ENCODE measurements around the gene ZNF140. TPM values are rescaled to one million over a fixed set of nuclear protein-coding genes. Genes with fewer than 3 reads are reported as not detected.

The ZNF140 gene
- total and polyA plus RNA-seq, 2 of the 4 experiments (the other 2 are of a cell fraction): 8.3 to 25.8 TPM

GRCh38 chr12:133129368-133130037 lies 48.8 kb downstream of the ZNF140 start:
- Histone ChIP-seq H3K56ac (ENCODE audit: extremely low read depth, insufficient read depth, low read length) (0 out of 2 replicates have a peak overlapping the region, but pooled peaks have one; percentile 3), H4K91ac (ENCODE audit: insufficient read depth, low read depth, low read length) (no peak overlapping the region), H3K4me3 (ENCODE audit: insufficient read depth, low read depth, low read length) (peak overlapping the region; percentile 98), H3K14ac (replicated peaks; ENCODE audit: low read depth, low read length) (no peak overlapping the region; the same call in 1 of the 2 replicates), H3K18ac (ENCODE audit: low read depth, low read length) (no peak overlapping the region), H3K9me3 (ENCODE audit: control insufficient read depth, insufficient read depth, low read length) (peaks cover 37% of the 10 kb centered on the region), H3K9me1 (ENCODE audit: insufficient read depth, low read length) (no peaks in the 10 kb centered on the region), H2AFZ (replicated peaks; ENCODE audit: low read length, poor library complexity) (peak overlapping the region; percentile 98), H3K27me3 (ENCODE audit: control insufficient read depth, insufficient read depth, low read length) (no peaks in the 10 kb centered on the region), H3K4me2 (ENCODE audit: low read depth, low read length) (peak overlapping the region; percentile 83), H2AK5ac (ENCODE audit: low read depth, low read length) (no peak overlapping the region), H4K20me1 (ENCODE audit: insufficient read depth, low read length) (no peaks in the 10 kb centered on the region), H2BK120ac (ENCODE audit: low read depth, low read length) (no peak overlapping the region), H2AK9ac (replicated peaks; ENCODE audit: low read depth, low read length, poor library complexity) (peak overlapping the region; percentile 58), H2BK20ac (ENCODE audit: low read depth, low read length) (no peak overlapping the region), H3K27ac (ENCODE audit: insufficient read depth, low read length) (peak overlapping the region; percentile 93), H4K5ac (ENCODE audit: low read depth, low read length) (no peak overlapping the region), H3K23ac (ENCODE audit: low read depth, low read length) (no peak overlapping the region; the same call in 1 of the 2 replicates), H4K8ac (ENCODE audit: low read depth in 2 of 2, low read length in 2 of 2) (peak overlapping the region in 1 of 2 experiments; percentile 7; a peak in 1 of 4 replicates), H3K36me3 (ENCODE audit: control insufficient read depth, insufficient read depth, low read length) (peaks cover 12% of the 10 kb centered on the region), H2BK5ac (ENCODE audit: low read depth, low read length, poor library complexity, severe bottlenecking) (no peak overlapping the region), H3K4ac (ENCODE audit: low read depth, low read length) (no peak overlapping the region), H3K79me1 (ENCODE audit: low read depth in 1 of 2, low read length in 2 of 2) (peaks cover 7 to 11% of the 10 kb centered on the region in 2 experiments; a peak in 2 of 4 replicates), H2BK15ac (ENCODE audit: low read depth, low read length) (no peak overlapping the region), H3K9ac (ENCODE audit: low read depth, low read length) (peak overlapping the region; percentile 81), H3K4me1 (ENCODE audit: control insufficient read depth, insufficient read depth, low read length) (no peaks in the 10 kb centered on the region)
- no peak for TF ChIP-seq RAD21 (IDR thresholded peaks at IDR 0.05; ENCODE audit: low read length)
- POLR2A ChIA-PET (ENCODE audit: unreplicated experiment): no interaction called here
- in situ Hi-C loops (cut with MboI; ENCODE audit: low sequenced_read_pairs): no loop called here
- dilution Hi-C loops (cut with HindIII; ENCODE audit: low sequenced_read_pairs, unreplicated experiment): no loop called here
- WGBS, 2 experiments (ENCODE audit: extremely low coverage in 2 of 2, insufficient read length in 1 of 2): no CpG with 5 or more reads among the region's 26 CpGs
- CTCF ChIA-PET: no interaction called here
- no TSS peak for BruUV-seq (replicated peaks)
- DNase-seq (peak; percentile 15), ATAC-seq (ENCODE audit: low read depth) (no peak)
- intact Hi-C loops (cut with micrococcal nuclease): loop anchor here (2.0 kb wide), 2 partner anchors 49 to 143 kb away; partner anchors contain the start of genes ZNF140 and ZNF26
